Activated naive CD4-positive, alpha-beta T cell treated with anti-CD3 and anti-CD28 coated beads for 36 hours (primary cell): Measurements from ENCODE around the gene ZNF529. TPM values are rescaled to one million over a fixed set of nuclear protein-coding genes. Genes with fewer than 3 reads are reported as not detected.

ENCODE experiments used
- total RNA-seq, 2 experiments: library from RNA; stranded (reverse); gene quantifications; one replicate each; pipeline ENCODE4 v1.2.3, GENCODE V29; 2021

Gene ZNF529
- total RNA-seq, 2 experiments from 2014 or later = 17.1 to 18.3 TPM

Other genes with a start within 250 kb of the ZNF529 start
- 1 to 10 TPM; 2.2 to 3.1 TPM for gene ZFP14, start 194.1 kb downstream of the ZNF529 start, total RNA-seq
- gene ZFP82, start 154.6 kb downstream of the ZNF529 start, total RNA-seq = 1 to 10 TPM; 2.4 to 2.6 TPM
- 1 to 10 TPM; 4.4 to 5.3 TPM for gene ZNF566, start 83.7 kb downstream of the ZNF529 start, total RNA-seq
- 1 to 10 TPM; 3.7 to 5.4 TPM for gene ZNF260, start 45.0 kb downstream of the ZNF529 start, total RNA-seq
- 1 to 10 TPM; 7.5 to 7.6 TPM for gene ZNF382, start 32.0 kb upstream of the ZNF529 start, total RNA-seq
- gene ZNF461, start 93.5 kb upstream of the ZNF529 start, total RNA-seq = 1 to 10 TPM; 4.5 to 4.7 TPM
- 1 to 10 TPM; 6.0 to 6.8 TPM for gene ZNF567, start 114.3 kb upstream of the ZNF529 start, total RNA-seq
- 10 to 100 TPM; 11.2 to 11.3 TPM for gene ZNF850, start 199.5 kb upstream of the ZNF529 start, total RNA-seq